Trophoblast cell (in vitro differentiated cells and primary cell): ENCODE measurements around the gene DPYD.

Experiments
- DNase-seq, 2 donors: peaks; one replicate each; pipeline ENCODE4 v3.0.0-alpha.2; 2016
- H2AFZ ChIP-seq: 2 replicates; pipeline ENCODE4 v1.6.1; 2013; ENCODE audit warnings: low read length, moderate library complexity, mild to moderate bottlenecking; ENCODE audit not compliant: insufficient read depth, poor library complexity
- H2AK5ac ChIP-seq: 2 replicates; pipeline ENCODE4 v1.6.1; 2013; ENCODE audit warnings: mild to moderate bottlenecking, low read length
- H2BK120ac ChIP-seq: 2 replicates; pipeline ENCODE4 v1.6.1; 2013; ENCODE audit warnings: low read length, mild to moderate bottlenecking, moderate library complexity; ENCODE audit not compliant: insufficient read depth, poor library complexity
- H2BK12ac ChIP-seq: 2 replicates; pipeline ENCODE4 v1.6.1; 2013; ENCODE audit warnings: mild to moderate bottlenecking, low read length, moderate library complexity
- H2BK5ac ChIP-seq: 2 replicates; pipeline ENCODE4 v1.6.1; 2013; ENCODE audit warnings: low read length, low read depth, moderate library complexity, mild to moderate bottlenecking; ENCODE audit not compliant: poor library complexity
- H3K14ac ChIP-seq: 2 replicates; pipeline ENCODE4 v1.6.1; 2013; ENCODE audit warnings: mild to moderate bottlenecking, low read length
- H3K18ac ChIP-seq: 2 replicates; pipeline ENCODE4 v1.6.1; 2013; ENCODE audit warnings: mild to moderate bottlenecking, low read length
- H3K23ac ChIP-seq: 2 replicates; pipeline ENCODE4 v1.6.1; 2013; ENCODE audit warnings: low read length
- H3K27ac ChIP-seq: 2 replicates; pipeline ENCODE4 v1.5.1; 2013; ENCODE audit warnings: low read depth, mild to moderate bottlenecking, inconsistent platforms, low read length, moderate library complexity
- H3K27me3 ChIP-seq: 2 replicates; pipeline ENCODE4 v1.6.1; 2013; ENCODE audit warnings: inconsistent platforms, mild to moderate bottlenecking, low read length, moderate library complexity; ENCODE audit not compliant: insufficient read depth
- H3K36me3 ChIP-seq, 2 experiments: 1 replicate in 1 of 2; 2 replicates in 1 of 2; pipeline ENCODE4 v1.6.1; 2013; ENCODE audit warnings: low read length in 2 of 2, mild to moderate bottlenecking in 2 of 2, moderate library complexity in 1 of 2; ENCODE audit not compliant: insufficient read depth in 2 of 2, control insufficient read depth in 1 of 2
- H3K4ac ChIP-seq: 2 replicates; pipeline ENCODE4 v1.6.1; 2013; ENCODE audit warnings: low read depth, mild to moderate bottlenecking, low read length, moderate library complexity
- H3K4me1 ChIP-seq, 2 experiments: 1 replicate in 1 of 2; 2 replicates in 1 of 2; pipeline ENCODE4 v1.6.1; 2013; ENCODE audit warnings: low read length in 2 of 2, mild to moderate bottlenecking in 2 of 2, moderate library complexity in 1 of 2; ENCODE audit not compliant: insufficient read depth in 2 of 2, control insufficient read depth in 1 of 2
- H3K4me2 ChIP-seq: 2 replicates; pipeline ENCODE4 v1.6.1; 2013; ENCODE audit warnings: inconsistent platforms, mild to moderate bottlenecking, low read length, moderate library complexity
- H3K4me3 ChIP-seq: 2 replicates; pipeline ENCODE4 v1.5.1; 2013; ENCODE audit warnings: mild to moderate bottlenecking, low read depth, low read length, inconsistent platforms
- H3K79me1 ChIP-seq: one replicate; pipeline ENCODE4 v1.6.1; 2013; ENCODE audit warnings: low read length
- H3K79me2 ChIP-seq: 2 replicates; pipeline ENCODE4 v1.6.1; 2013; ENCODE audit warnings: low read length, mild to moderate bottlenecking; ENCODE audit not compliant: control insufficient read depth, insufficient read depth, poor library complexity
- H3K9ac ChIP-seq: 2 replicates; pipeline ENCODE4 v1.6.1; 2013; ENCODE audit warnings: mild to moderate bottlenecking, low read length
- H3K9me3 ChIP-seq: 2 replicates; pipeline ENCODE4 v1.6.1; 2013; ENCODE audit warnings: low read depth, mild to moderate bottlenecking, control low read depth, inconsistent platforms, low read length; ENCODE audit not compliant: insufficient read depth
- H4K12ac ChIP-seq: 2 replicates; pipeline ENCODE4 v1.6.1; 2013; ENCODE audit warnings: low read depth, mild to moderate bottlenecking, low read length, moderate library complexity
- H4K8ac ChIP-seq: 2 replicates; pipeline ENCODE4 v1.6.1; 2013; ENCODE audit warnings: low read depth, mild to moderate bottlenecking, low read length, moderate library complexity
- H4K91ac ChIP-seq: one replicate; pipeline ENCODE4 v1.6.1; 2013; ENCODE audit warnings: low read depth, mild to moderate bottlenecking, low read length, moderate library complexity
- WGBS: extraction: QIAGEN DNeasy Blood & Tissue Kit; methylation state at CpG from one replicate; pipeline ENCODE4 v1.1.7; 2013; ENCODE audit warnings: missing lambda C conversion rate; ENCODE audit not compliant: insufficient read length, insufficient coverage; ENCODE audit errors: extremely low coverage; 5-methylcytosine and 5-hydroxymethylcytosine counted together

The DPYD gene

GRCh38 chr1:97158691-97159096 is 762.1 kb downstream of the DPYD start:
- Histone ChIP-seq H4K91ac (no peak overlapping the region), H2AFZ (no peak overlapping the region), H3K27me3 (no peaks in the 10 kb centered on the region), H3K4me3 (no peak overlapping the region), H2BK120ac (no peak overlapping the region), H3K36me3 (no peaks in the 10 kb centered on the region), H3K9ac (no peak overlapping the region), H3K14ac (no peak overlapping the region), H3K4me2 (no peak overlapping the region), H3K4me1 (no peaks in the 10 kb centered on the region), H3K79me1 (no peaks in the 10 kb centered on the region), H2BK5ac (no peak overlapping the region), H2AK5ac (no peak overlapping the region), H4K12ac (no peak overlapping the region), H3K27ac (no peak overlapping the region), H3K79me2 (no peaks in the 10 kb centered on the region), H3K23ac (no peak overlapping the region), H3K18ac (no peak overlapping the region), H4K8ac (no peak overlapping the region), H2BK12ac (no peak overlapping the region), H3K4ac (no peak overlapping the region), H3K9me3 (no peaks in the 10 kb centered on the region)
- WGBS = no CpG with 5 or more reads among the region's 1 CpG
- no peak for DNase-seq

- no peak overlapping the region for H3K14ac ChIP-seq
- no peak overlapping the region for H3K23ac ChIP-seq
- no peaks in the 10 kb centered on the region for H3K79me2 ChIP-seq
- no peak overlapping the region for H2BK12ac ChIP-seq
- H3K27me3 ChIP-seq = no peaks in the 10 kb centered on the region
- no CpG with 5 or more reads among the region's 1 CpG for WGBS
- H3K4me3 ChIP-seq = no peak overlapping the region
- no peak overlapping the region for H3K9ac ChIP-seq
- H2BK120ac ChIP-seq = no peak overlapping the region
- H2BK5ac ChIP-seq = no peak overlapping the region
- H3K79me1 ChIP-seq = no peaks in the 10 kb centered on the region
- no peaks in the 10 kb centered on the region for H3K36me3 ChIP-seq
- H2AFZ ChIP-seq = no peak overlapping the region
- H3K4ac ChIP-seq = no peak overlapping the region
- H4K91ac ChIP-seq = no peak overlapping the region
- H4K8ac ChIP-seq = no peak overlapping the region
- no peak overlapping the region for H3K4me2 ChIP-seq
- H4K12ac ChIP-seq = no peak overlapping the region
- DNase-seq = no peak
- H3K27ac ChIP-seq = no peak overlapping the region
- no peak overlapping the region for H3K18ac ChIP-seq
- no peaks in the 10 kb centered on the region for H3K9me3 ChIP-seq
- no peak overlapping the region for H2AK5ac ChIP-seq
- no peaks in the 10 kb centered on the region for H3K4me1 ChIP-seq
Observed at GRCh38 chr1:97157991-97158390, 762.8 kb downstream of the DPYD start.

- no peak for DNase-seq
- H3K23ac ChIP-seq = no peak overlapping the region
- H3K79me2 ChIP-seq = no peaks in the 10 kb centered on the region
- H2BK5ac ChIP-seq = no peak overlapping the region
- H2AFZ ChIP-seq = no peak overlapping the region
- no peak overlapping the region for H3K27ac ChIP-seq
- H3K18ac ChIP-seq = no peak overlapping the region
- H3K4me2 ChIP-seq = no peak overlapping the region
- no peak overlapping the region for H4K8ac ChIP-seq
- H3K9ac ChIP-seq = no peak overlapping the region
- H3K4me3 ChIP-seq = no peak overlapping the region
- no peaks in the 10 kb centered on the region for H3K36me3 ChIP-seq
- no peaks in the 10 kb centered on the region for H3K79me1 ChIP-seq
- no peak overlapping the region for H4K91ac ChIP-seq
- no peaks in the 10 kb centered on the region for H3K4me1 ChIP-seq
- H3K14ac ChIP-seq = no peak overlapping the region
- H2BK12ac ChIP-seq = no peak overlapping the region
- no peaks in the 10 kb centered on the region for H3K9me3 ChIP-seq
- no peak overlapping the region for H2BK120ac ChIP-seq
- H2AK5ac ChIP-seq = no peak overlapping the region
- H3K4ac ChIP-seq = no peak overlapping the region
- no peak overlapping the region for H4K12ac ChIP-seq
- H3K27me3 ChIP-seq = no peaks in the 10 kb centered on the region
Observed at GRCh38 chr1:97151651-97152050, 769.2 kb downstream of the DPYD start.

GRCh38 chr1:97145321-97145956 is 775.4 kb downstream of the DPYD start:
- no peak overlapping the region for H3K27ac ChIP-seq
- no peak overlapping the region for H2AK5ac ChIP-seq
- WGBS = no CpG with 5 or more reads among the region's 6 CpGs
- no peak overlapping the region for H3K4me3 ChIP-seq
- no peak overlapping the region for H3K4ac ChIP-seq
- H4K8ac ChIP-seq = no peak overlapping the region
- H3K23ac ChIP-seq = no peak overlapping the region
- H3K36me3 ChIP-seq = no peaks in the 10 kb centered on the region
- H2AFZ ChIP-seq = no peak overlapping the region
- H2BK5ac ChIP-seq = no peak overlapping the region
- no peak overlapping the region for H4K12ac ChIP-seq
- no peaks in the 10 kb centered on the region for H3K79me2 ChIP-seq
- H2BK12ac ChIP-seq = no peak overlapping the region
- H3K4me2 ChIP-seq = no peak overlapping the region
- H3K79me1 ChIP-seq = no peaks in the 10 kb centered on the region
- DNase-seq = no peak
- no peak overlapping the region for H2BK120ac ChIP-seq
- no peak overlapping the region for H3K14ac ChIP-seq
- no peaks in the 10 kb centered on the region for H3K27me3 ChIP-seq
- peaks cover 0 to 2% of the 10 kb centered on the region in 2 experiments for H3K4me1 ChIP-seq
- no peak overlapping the region for H3K18ac ChIP-seq
- no peak overlapping the region for H3K9ac ChIP-seq
- H3K9me3 ChIP-seq = no peaks in the 10 kb centered on the region
- no peak overlapping the region for H4K91ac ChIP-seq
